ENCODE results near the gene ZNF827. TPM values are rescaled to one million over a fixed set of nuclear protein-coding genes. Genes with fewer than 3 reads are reported as not detected.
A peak's percentile ranks its signal among the peaks of the same experiment; 100 is the strongest.

Gene ZNF827
- total RNA-seq, 4 donors from 2014 or later, result 7.2 to 16.1 (median 10.9) TPM

GRCh38 chr4:145830699-145831098 is 107.9 kb downstream of the ZNF827 start:
- no peak for TF ChIP-seq CTCF (IDR thresholded peaks at IDR 0.05 in 4 of 5, conservative IDR thresholded peaks at IDR 0.05 in 1 of 5)
- TF ChIP-seq POLR2A (IDR thresholded peaks at IDR 0.05), result no peak

GRCh38 chr4:145829629-145830395 is 108.8 kb downstream of the ZNF827 start:
- Histone ChIP-seq H3K9me3 (no peaks in the 10 kb centered on the region), H3K4me1 (peaks cover 11 to 19% of the 10 kb centered on the region in 2 donors), H3K27me3 (no peaks in the 10 kb centered on the region), H3K4me3 (no peak overlapping the region), H3K27ac (peak overlapping the region in 1 of 4 donors; percentile 8), H3K36me3 (no peaks in the 10 kb centered on the region)
- in situ Hi-C loops (cut with MboI; ENCODE audit: low sequenced_read_pairs in 4 of 4) (no loop called here), intact Hi-C loops (cut with DNase I; ENCODE audit: low total_unique reads) (no loop called here)
- ATAC-seq, result no peak
- no peak for DNase-seq
- TF ChIP-seq POLR2A (IDR thresholded peaks at IDR 0.05) (no peak), CTCF (IDR thresholded peaks at IDR 0.05 in 4 of 5, conservative IDR thresholded peaks at IDR 0.05 in 1 of 5) (no peak)

More at GRCh38 chr4:145830699-145831098, 107.9 kb downstream of the ZNF827 start:
- Histone ChIP-seq H3K27me3 (no peaks in the 10 kb centered on the region), H3K27ac (no peak overlapping the region), H3K4me1 (peaks cover 11 to 19% of the 10 kb centered on the region in 2 donors), H3K9me3 (no peaks in the 10 kb centered on the region), H3K36me3 (no peaks in the 10 kb centered on the region), H3K4me3 (no peak overlapping the region)
- ATAC-seq (no peak), DNase-seq (no peak)
- in situ Hi-C loops (cut with MboI; ENCODE audit: low sequenced_read_pairs in 4 of 4), result no loop called here
- intact Hi-C loops (cut with DNase I; ENCODE audit: low total_unique reads), result no loop called here

- DNase-seq, result no peak
- H3K9me3 ChIP-seq, result no peaks in the 10 kb centered on the region
- H3K27me3 ChIP-seq, result no peaks in the 10 kb centered on the region
- peak overlapping the region in 1 of 4 donors; percentile 68 for H3K27ac ChIP-seq
- TF ChIP-seq POLR2A (IDR thresholded peaks at IDR 0.05) (no peak), CTCF (IDR thresholded peaks at IDR 0.05 in 4 of 5, conservative IDR thresholded peaks at IDR 0.05 in 1 of 5) (no peak)
- no peak overlapping the region for H3K4me3 ChIP-seq
- intact Hi-C loops (cut with DNase I; ENCODE audit: low total_unique reads), result no loop called here
- in situ Hi-C loops (cut with MboI; ENCODE audit: low sequenced_read_pairs in 4 of 4), result no loop called here
- no peaks in the 10 kb centered on the region for H3K36me3 ChIP-seq
- H3K4me1 ChIP-seq, result peaks cover 11 to 19% of the 10 kb centered on the region in 2 donors
- no peak for ATAC-seq
These were observed 109.7 kb downstream of the ZNF827 start for GRCh38 chr4:145828802-145829485.

GRCh38 chr4:145827885-145828284 is 110.7 kb downstream of the ZNF827 start:
- no peak for TF ChIP-seq POLR2A (IDR thresholded peaks at IDR 0.05)
- TF ChIP-seq CTCF (IDR thresholded peaks at IDR 0.05 in 4 of 5, conservative IDR thresholded peaks at IDR 0.05 in 1 of 5), result no peak
- Histone ChIP-seq H3K27ac (peak overlapping the region; percentile 27 to 68 (median 49)), H3K27me3 (no peaks in the 10 kb centered on the region), H3K9me3 (no peaks in the 10 kb centered on the region), H3K4me3 (no peak overlapping the region), H3K36me3 (no peaks in the 10 kb centered on the region), H3K4me1 (peaks cover 11 to 19% of the 10 kb centered on the region in 2 donors)
- in situ Hi-C loops (cut with MboI; ENCODE audit: low sequenced_read_pairs in 4 of 4), result no loop called here
- intact Hi-C loops (cut with DNase I; ENCODE audit: low total_unique reads), result no loop called here
- no peak for DNase-seq
- ATAC-seq, result peak; percentile 71 to 72

All from gastrocnemius medialis (tissue), 4 donors.